Parathyroid adenoma (tissue), 2 donors: Measurements from ENCODE around the gene PSMC3.

Experiments
- H2AFZ ChIP-seq: fragments of 300-600 bp; sonication (generic); one replicate; pipeline ENCODE4 v1.7.0; 2017; ENCODE audit warnings: antibody characterized with exemption, mild to moderate bottlenecking
- H3K27ac ChIP-seq: fragments of 300-600 bp; sonication (generic); one replicate; pipeline ENCODE4 v1.7.0; 2017
- H3K27me3 ChIP-seq: fragments of 300-600 bp; sonication (generic); one replicate; pipeline ENCODE4 v1.7.0; 2017; ENCODE audit warnings: low read length; ENCODE audit not compliant: control insufficient read depth, insufficient read depth
- H3K36me3 ChIP-seq: fragments of 300-600 bp; sonication (generic); one replicate; pipeline ENCODE4 v1.7.0; 2017; ENCODE audit warnings: low read length; ENCODE audit not compliant: control insufficient read depth, insufficient read depth
- H3K4me1 ChIP-seq: fragments of 300-600 bp; sonication (generic); one replicate; pipeline ENCODE4 v1.7.0; 2017; ENCODE audit warnings: control low read depth
- H3K4me2 ChIP-seq: fragments of 300-600 bp; sonication (generic); one replicate; pipeline ENCODE4 v1.7.0; 2017; ENCODE audit warnings: low read length
- H3K4me3 ChIP-seq: fragments of 300-600 bp; sonication (generic); one replicate; pipeline ENCODE4 v1.7.0; 2017; ENCODE audit warnings: low read depth, low read length
- H3K79me2 ChIP-seq: fragments of 300-600 bp; sonication (generic); one replicate; pipeline ENCODE4 v1.7.0; 2017; ENCODE audit warnings: control low read depth
- H3K9ac ChIP-seq: fragments of 300-600 bp; sonication (generic); one replicate; pipeline ENCODE4 v1.7.0; 2017; ENCODE audit warnings: mild to moderate bottlenecking
- H3K9me3 ChIP-seq: fragments of 300-600 bp; sonication (generic); one replicate; pipeline ENCODE4 v1.7.0; 2017; ENCODE audit warnings: low read length; ENCODE audit not compliant: control insufficient read depth
- TF ChIP-seq, protein P1 (sequence below): fragments of 300-600 bp; sonication (generic); IDR thresholded peaks from one replicate; pipeline ENCODE4 v1.7.0; 2017; ENCODE audit warnings: antibody characterized with exemption, mild to moderate bottlenecking
- donor health status: primary hyperparathyroidism.

The PSMC3 gene

DNA sequence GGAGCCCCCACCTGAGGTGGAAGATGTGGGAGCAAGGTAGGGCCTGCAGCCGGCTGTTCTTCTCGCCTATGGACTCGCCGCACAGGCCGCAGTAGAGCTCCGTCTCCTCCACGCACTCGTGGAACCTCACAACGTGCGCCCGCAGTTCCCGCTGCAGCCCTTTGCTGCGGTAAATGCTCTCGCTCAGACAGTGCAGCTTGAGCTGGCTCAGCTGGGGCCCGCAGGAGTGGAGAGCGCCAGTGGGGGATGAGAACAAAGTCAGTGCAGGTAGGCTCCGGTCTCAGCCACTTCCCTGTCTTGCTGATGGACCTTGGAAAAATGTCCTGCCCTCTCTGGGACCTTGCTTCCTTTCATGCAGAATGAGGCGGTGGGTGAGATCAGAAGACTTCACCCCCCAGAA, 12.5 kb upstream of the PSMC3 start:
- Histone ChIP-seq H3K79me2 (no peaks in the 10 kb centered on the region), H3K36me3 (no peaks in the 10 kb centered on the region), H2AFZ (no peak overlapping the region), H3K27ac (no peak overlapping the region), H3K9me3 (no peaks in the 10 kb centered on the region), H3K4me3 (no peak overlapping the region), H3K4me1 (no peaks in the 10 kb centered on the region), H3K4me2 (no peak overlapping the region), H3K9ac (no peak overlapping the region), H3K27me3 (no peaks in the 10 kb centered on the region)
- TF ChIP-seq, protein P1, sequence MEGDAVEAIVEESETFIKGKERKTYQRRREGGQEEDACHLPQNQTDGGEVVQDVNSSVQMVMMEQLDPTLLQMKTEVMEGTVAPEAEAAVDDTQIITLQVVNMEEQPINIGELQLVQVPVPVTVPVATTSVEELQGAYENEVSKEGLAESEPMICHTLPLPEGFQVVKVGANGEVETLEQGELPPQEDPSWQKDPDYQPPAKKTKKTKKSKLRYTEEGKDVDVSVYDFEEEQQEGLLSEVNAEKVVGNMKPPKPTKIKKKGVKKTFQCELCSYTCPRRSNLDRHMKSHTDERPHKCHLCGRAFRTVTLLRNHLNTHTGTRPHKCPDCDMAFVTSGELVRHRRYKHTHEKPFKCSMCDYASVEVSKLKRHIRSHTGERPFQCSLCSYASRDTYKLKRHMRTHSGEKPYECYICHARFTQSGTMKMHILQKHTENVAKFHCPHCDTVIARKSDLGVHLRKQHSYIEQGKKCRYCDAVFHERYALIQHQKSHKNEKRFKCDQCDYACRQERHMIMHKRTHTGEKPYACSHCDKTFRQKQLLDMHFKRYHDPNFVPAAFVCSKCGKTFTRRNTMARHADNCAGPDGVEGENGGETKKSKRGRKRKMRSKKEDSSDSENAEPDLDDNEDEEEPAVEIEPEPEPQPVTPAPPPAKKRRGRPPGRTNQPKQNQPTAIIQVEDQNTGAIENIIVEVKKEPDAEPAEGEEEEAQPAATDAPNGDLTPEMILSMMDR = no peak

- Histone ChIP-seq H2AFZ (no peak overlapping the region), H3K27me3 (no peaks in the 10 kb centered on the region), H3K4me3 (no peak overlapping the region), H3K27ac (no peak overlapping the region), H3K9me3 (no peaks in the 10 kb centered on the region), H3K4me1 (no peaks in the 10 kb centered on the region), H3K9ac (no peak overlapping the region), H3K36me3 (no peaks in the 10 kb centered on the region), H3K4me2 (no peak overlapping the region), H3K79me2 (no peaks in the 10 kb centered on the region)
- TF ChIP-seq, protein P1 = no peak
Measured at GRCh38 chr11:47437746-47438418, 11.6 kb upstream of the PSMC3 start.

GRCh38 chr11:47437218-47437745, 11.0 kb upstream of the PSMC3 start:
- Histone ChIP-seq H3K9me3 (no peaks in the 10 kb centered on the region), H3K27me3 (no peaks in the 10 kb centered on the region), H2AFZ (no peak overlapping the region), H3K4me2 (no peak overlapping the region), H3K9ac (no peak overlapping the region), H3K4me1 (no peaks in the 10 kb centered on the region), H3K27ac (no peak overlapping the region), H3K4me3 (no peak overlapping the region), H3K79me2 (no peaks in the 10 kb centered on the region), H3K36me3 (no peaks in the 10 kb centered on the region)
- TF ChIP-seq, protein P1 = no peak

GRCh38 chr11:47436726-47437125, 10.5 kb upstream of the PSMC3 start:
- H3K9ac ChIP-seq = no peak overlapping the region
- H3K4me1 ChIP-seq = no peaks in the 10 kb centered on the region
- no peaks in the 10 kb centered on the region for H3K27me3 ChIP-seq
- no peaks in the 10 kb centered on the region for H3K9me3 ChIP-seq
- no peak overlapping the region for H3K4me2 ChIP-seq
- TF ChIP-seq, protein P1 = no peak
- no peak overlapping the region for H3K4me3 ChIP-seq
- H3K79me2 ChIP-seq = no peaks in the 10 kb centered on the region
- H3K27ac ChIP-seq = no peak overlapping the region
- no peaks in the 10 kb centered on the region for H3K36me3 ChIP-seq
- no peak overlapping the region for H2AFZ ChIP-seq

- Histone ChIP-seq H3K36me3 (no peaks in the 10 kb centered on the region), H3K4me3 (no peak overlapping the region)
Measured at GRCh38 chr11:47435687-47436086, 9.4 kb upstream of the PSMC3 start.

More at GRCh38 chr11:47435687-47436086, 9.4 kb upstream of the PSMC3 start:
- Histone ChIP-seq H3K4me2 (no peak overlapping the region), H3K27me3 (no peaks in the 10 kb centered on the region), H3K9ac (no peak overlapping the region), H2AFZ (no peak overlapping the region), H3K79me2 (no peaks in the 10 kb centered on the region), H3K4me1 (no peaks in the 10 kb centered on the region), H3K27ac (no peak overlapping the region), H3K9me3 (no peaks in the 10 kb centered on the region)
- TF ChIP-seq, protein P1 = no peak
